ENCODE data around the gene PHF21B.

Gene PHF21B

DNA sequence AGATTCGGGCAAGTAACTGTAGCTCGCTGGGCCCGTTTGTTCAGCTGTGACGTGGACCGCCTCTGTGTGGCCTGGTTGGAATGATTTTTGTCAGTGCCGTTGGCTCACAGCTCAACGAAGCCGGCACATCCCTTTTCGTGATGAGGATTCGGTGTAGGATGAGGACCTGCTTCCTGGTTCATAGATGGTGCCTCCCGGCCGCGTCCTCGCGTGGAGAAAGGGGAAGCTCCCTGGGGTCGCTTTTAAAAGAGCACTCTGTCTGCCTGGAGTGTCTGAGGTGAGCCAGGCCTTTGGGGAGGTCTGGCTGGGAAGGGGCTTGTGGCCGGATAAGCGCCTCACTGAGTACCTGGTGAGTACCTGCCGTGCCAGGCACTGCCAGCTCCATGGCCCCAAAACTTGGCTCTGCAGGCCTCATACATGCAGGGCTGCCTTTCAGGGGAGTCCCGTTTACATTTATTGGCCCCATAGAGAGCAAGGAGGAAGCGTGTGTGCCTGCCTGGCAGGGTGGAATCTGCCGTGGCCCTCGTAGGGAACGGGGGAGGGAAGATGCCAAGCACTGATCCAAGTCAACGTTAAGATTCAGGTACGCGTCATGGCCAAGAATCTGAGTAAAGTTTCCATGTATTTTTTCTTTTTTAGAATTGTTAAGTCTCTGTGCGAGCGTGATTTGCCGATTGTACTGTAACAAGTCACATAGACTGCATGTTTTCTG is 169.0 kb downstream of the PHF21B start:
- DNase-seq (ENCODE audit: low read depth) = no peak

DNA sequence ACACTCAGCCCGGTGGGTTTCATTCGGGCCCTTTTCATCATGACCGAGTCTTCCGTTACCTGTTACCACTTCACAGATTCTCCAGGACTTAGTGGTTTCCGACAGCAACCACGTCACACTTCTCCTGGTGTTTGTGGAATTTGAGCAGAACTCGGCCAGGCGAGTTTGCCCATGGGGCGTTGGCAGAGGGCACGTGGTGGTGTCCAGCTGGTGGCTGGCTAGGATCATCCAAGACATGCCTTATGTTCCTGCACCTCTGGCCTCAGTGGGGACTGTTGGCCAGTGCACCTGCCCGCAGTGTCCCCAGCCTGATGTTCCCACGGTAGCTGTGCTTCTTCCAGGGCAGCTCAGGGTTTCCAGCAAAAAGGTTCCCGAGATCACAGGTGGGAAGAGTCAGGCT is 170.1 kb downstream of the PHF21B start:
- no peak for DNase-seq (ENCODE audit: low read depth)

DNA sequence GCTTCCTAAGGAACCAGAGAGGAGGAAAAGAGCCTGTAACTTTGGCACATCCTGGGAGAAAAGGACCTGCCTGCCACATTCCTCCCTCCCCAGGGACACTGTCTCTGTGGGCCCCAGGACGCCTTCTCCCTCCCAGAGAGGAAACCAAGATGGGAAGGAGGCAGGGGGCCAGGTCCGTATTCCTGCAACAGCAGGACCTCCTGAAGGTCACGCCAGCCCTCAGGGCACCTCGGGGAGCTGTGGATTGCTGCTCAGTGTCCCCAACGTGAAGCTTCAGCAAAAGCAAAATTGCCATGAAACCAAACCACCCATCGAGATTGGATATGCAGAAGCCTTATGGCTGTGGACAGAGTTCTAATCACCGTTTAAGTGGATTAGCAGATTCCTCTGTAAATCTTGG is 170.7 kb downstream of the PHF21B start:
- DNase-seq (ENCODE audit: low read depth) = no peak

DNA sequence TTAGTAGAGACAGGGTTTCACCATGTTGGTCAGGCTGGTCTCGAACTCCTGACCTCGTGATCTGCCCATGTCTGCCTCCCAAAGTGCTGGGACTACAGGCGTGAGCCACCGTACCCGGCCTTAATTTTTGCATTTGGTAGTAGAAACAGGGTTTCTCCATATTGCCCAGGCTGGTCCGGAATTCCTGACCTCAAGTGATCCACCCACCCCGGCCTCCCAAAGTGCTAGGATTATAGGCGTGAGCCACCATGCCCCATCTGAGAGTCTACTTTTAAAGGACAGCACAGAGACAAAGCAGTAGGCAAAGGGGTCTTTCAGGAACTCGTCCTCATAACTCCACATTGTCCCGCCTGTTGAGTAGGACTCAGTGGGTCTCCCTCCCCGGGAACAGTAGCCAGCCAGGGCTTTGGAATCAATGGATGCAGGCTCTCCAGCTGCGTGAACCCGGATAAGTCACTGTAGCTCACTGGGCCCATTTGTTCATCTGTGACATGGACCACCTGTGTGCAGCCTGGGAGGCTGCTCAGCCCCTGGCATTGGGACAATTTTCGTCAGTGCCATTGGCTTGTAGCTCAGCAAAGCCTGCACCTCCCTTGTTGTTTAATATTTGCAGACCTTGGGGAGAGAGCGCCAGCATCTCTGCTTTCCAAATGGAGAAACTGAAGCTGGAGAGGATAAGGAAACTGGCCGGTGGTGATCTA is 171.3 kb downstream of the PHF21B start:
- no peak for DNase-seq (ENCODE audit: low read depth)

DNA sequence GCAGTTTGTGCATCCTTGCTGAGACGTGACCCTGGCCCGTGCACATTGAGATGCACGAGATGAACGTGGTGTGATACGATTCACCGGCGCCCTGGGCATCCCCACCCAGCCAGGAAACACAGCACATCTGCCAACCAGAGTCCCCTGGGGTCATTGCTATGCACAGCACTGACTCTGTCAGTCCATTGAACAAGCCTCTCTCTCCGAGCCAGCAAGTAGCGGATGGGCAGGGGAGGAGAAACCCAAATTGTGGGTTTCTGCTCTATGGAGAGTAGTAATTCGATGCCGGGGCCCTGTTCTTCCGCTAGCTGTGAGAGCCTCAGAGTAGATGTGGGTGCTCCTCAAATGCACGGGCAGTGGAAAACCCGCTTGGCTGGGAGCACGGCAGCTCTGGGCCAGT is 172.3 kb downstream of the PHF21B start:
- DNase-seq (ENCODE audit: low read depth) = no peak

DNA sequence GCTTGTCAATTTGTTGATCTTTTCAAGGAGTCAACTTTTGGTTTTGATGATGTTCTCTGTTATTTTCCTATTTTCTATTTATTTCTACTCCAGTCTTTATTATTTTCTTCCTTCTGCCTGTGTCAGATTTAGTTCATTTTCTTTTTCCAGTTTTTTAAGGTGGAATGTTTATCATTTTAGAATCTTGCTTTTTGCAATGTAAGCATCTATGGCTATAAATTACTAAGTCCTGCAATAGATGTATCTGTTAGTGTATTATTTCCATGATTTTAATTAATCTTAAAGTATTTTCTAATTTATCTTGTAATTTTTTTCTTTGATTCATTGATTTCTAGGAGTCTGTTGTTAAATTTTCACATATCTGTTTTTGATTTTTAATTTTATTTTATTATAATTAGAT is 175.7 kb downstream of the PHF21B start:
- DNase-seq (ENCODE audit: low read depth) = no peak

DNA sequence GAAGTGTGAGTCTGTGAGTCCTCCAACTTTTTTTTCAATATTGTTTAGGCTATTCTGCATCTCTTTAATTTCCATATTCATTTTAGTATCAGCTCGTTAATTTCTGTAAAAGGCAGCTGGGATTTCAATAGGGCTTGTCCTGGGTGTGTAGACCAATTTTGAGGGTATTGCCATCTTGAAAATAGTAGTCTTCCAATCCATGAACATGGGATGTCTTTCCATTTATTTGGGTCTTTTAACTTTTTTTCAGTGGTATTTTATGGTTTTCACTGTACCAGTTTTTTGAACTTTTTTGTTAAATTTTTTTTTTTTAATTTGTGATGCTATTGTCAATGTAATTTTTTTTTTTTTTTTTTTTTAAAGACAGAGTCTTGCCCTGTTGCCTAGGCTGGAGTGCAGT is 177.9 kb downstream of the PHF21B start:
- DNase-seq (ENCODE audit: low read depth) = no peak
